Loucy (cell line): Measurements from ENCODE around the gene MYO1A.

Source experiments
- H2AFZ ChIP-seq: fragments of 200-600 bp; sonication (generic); 2 replicates; pipeline ENCODE4 v1.6.0; 2016; ENCODE audit warnings: antibody characterized with exemption, mild to moderate bottlenecking, low read length, moderate library complexity
- H3F3A ChIP-seq: fragments of 200-600 bp; 2 replicates; pipeline ENCODE4 v1.6.0; 2016; ENCODE audit warnings: antibody characterized with exemption, low read depth, mild to moderate bottlenecking
- H3K27me3 ChIP-seq: fragments of 200-600 bp; sonication (generic); 2 replicates; pipeline ENCODE4 v1.6.1; 2014; ENCODE audit warnings: low read length, mild to moderate bottlenecking; ENCODE audit not compliant: insufficient read depth, poor library complexity, severe bottlenecking
- H3K36me3 ChIP-seq: fragments of 200-600 bp; sonication (generic); 2 replicates; pipeline ENCODE4 v1.6.1; 2016; ENCODE audit warnings: low read length; ENCODE audit not compliant: insufficient read depth
- H3K4me1 ChIP-seq: fragments of 200-600 bp; sonication (generic); 2 replicates; pipeline ENCODE4 v1.5.1; 2014; ENCODE audit warnings: low read length, mild to moderate bottlenecking; ENCODE audit not compliant: insufficient read depth, poor library complexity, severe bottlenecking
- H3K4me2 ChIP-seq: fragments of 200-600 bp; sonication (generic); 2 replicates; pipeline ENCODE4 v1.6.0; 2014; ENCODE audit warnings: antibody characterized with exemption, low read length, low read depth, mild to moderate bottlenecking; ENCODE audit not compliant: poor library complexity, severe bottlenecking
- H3K4me3 ChIP-seq: fragments of 200-600 bp; sonication (generic); 2 replicates; pipeline ENCODE4 v1.5.1; 2014; ENCODE audit warnings: low read length, mild to moderate bottlenecking, mixed read lengths; ENCODE audit not compliant: poor library complexity, severe bottlenecking
- H3K79me2 ChIP-seq: fragments of 200-600 bp; sonication (generic); 2 replicates; pipeline ENCODE4 v1.6.1; 2014; ENCODE audit warnings: low read length; ENCODE audit not compliant: insufficient read depth
- H3K9ac ChIP-seq: fragments of 200-600 bp; sonication (generic); 2 replicates; pipeline ENCODE4 v1.6.0; 2014; ENCODE audit warnings: mild to moderate bottlenecking, low read depth, low read length, moderate library complexity; ENCODE audit not compliant: poor library complexity, severe bottlenecking
- H3K9me2 ChIP-seq: fragments of 200-600 bp; sonication (generic); replicated peaks from 2 replicates; pipeline ENCODE4 v1.6.1; 2016; ENCODE audit warnings: low read depth, low read length, mixed read lengths
- H3K9me3 ChIP-seq: fragments of 200-600 bp; sonication (generic); 2 replicates; pipeline ENCODE4 v1.6.1; 2014; ENCODE audit warnings: mild to moderate bottlenecking, antibody characterized with exemption, low read length, low read depth; ENCODE audit not compliant: insufficient read depth
- H4K20me1 ChIP-seq: fragments of 200-600 bp; sonication (generic); 2 replicates; pipeline ENCODE4 v1.6.0; 2014; ENCODE audit warnings: antibody characterized with exemption, low read length, mild to moderate bottlenecking; ENCODE audit not compliant: insufficient read depth, poor library complexity, severe bottlenecking
- CTCF ChIP-seq: fragments of 200-600 bp; sonication (generic); conservative IDR thresholded peaks from 2 replicates; pipeline ENCODE4 v1.5.1; 2014; ENCODE audit warnings: mild to moderate bottlenecking, antibody characterized with exemption, low read length
- EZH2phosphoT487 ChIP-seq: fragments of 200-600 bp; IDR thresholded peaks from 2 replicates; pipeline ENCODE4 v1.6.1; 2018; ENCODE audit warnings: antibody characterized with exemption, mild to moderate bottlenecking, moderate library complexity, borderline replicate concordance

The MYO1A gene

GRCh38 chr12:57088354-57089270 is 38.7 kb upstream of the MYO1A start, which contains the start of gene NAB2:
NAB2 (plus strand) TSS chr12:57089114; CDS start chr12:57089272, 158 bp downstream.
- Histone ChIP-seq H3K79me2 (peaks cover 24% of the 10 kb centered on the region), H3K9me2 (no peaks in the 10 kb centered on the region), H3K9me3 (no peaks in the 10 kb centered on the region), H2AFZ (peak within 1 kb of the TSS; percentile 81), H3K36me3 (no peaks in the 10 kb centered on the region; the same call in 1 of the 2 replicates), H3K4me2 (peak within 1 kb of the TSS; percentile 92), H3K4me3 (peak within 1 kb of the TSS; percentile 88), H4K20me1 (peaks cover 8% of the 10 kb centered on the region), H3K4me1 (peaks cover 20% of the 10 kb centered on the region), H3F3A (peaks cover 3% of the 10 kb centered on the region; the same call in 1 of the 2 replicates), H3K9ac (peak within 1 kb of the TSS; percentile 91), H3K27me3 (no peaks in the 10 kb centered on the region)
- TF ChIP-seq EZH2phosphoT487 (no peak), CTCF (no peak)

DNA sequence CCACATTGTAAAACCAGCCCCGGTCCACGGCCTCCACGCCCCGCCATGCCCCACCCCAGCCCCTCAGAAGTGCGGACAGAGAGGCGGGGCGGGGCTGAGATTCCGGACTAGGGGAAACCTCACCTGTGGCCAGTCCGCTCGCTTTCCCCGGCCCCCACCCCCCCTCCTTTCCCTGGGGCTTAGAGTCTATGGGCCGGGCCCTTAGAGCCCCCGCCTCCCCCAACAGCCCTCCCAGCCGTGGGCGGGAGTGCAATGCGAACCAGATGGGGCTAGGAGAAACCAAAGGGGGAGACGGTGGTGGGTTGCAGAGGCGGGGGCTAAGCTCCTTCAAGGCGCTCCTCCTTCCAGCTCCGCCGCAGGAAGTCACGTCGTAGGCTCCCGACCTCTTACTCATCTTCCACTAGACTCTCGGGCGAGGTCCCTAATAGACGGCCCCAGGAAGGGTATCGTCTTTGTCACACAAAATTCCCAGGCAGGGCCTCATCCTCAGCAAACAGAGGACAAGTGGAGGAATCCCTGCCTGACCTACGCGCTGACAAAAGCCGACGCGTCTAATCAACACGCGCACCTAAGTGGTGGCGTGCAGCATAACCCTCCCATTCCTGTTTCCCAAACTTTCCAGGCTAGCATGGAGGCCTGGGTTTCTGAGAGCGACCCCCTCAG is 37.9 kb upstream of the MYO1A start:
- Histone ChIP-seq H3K27me3 (no peaks in the 10 kb centered on the region), H3K9me2 (no peaks in the 10 kb centered on the region), H3F3A (peaks cover 3% of the 10 kb centered on the region; the same call in 1 of the 2 replicates), H3K9ac (peak overlapping the region; percentile 91), H2AFZ (peak overlapping the region; percentile 64), H3K4me1 (peaks cover 20% of the 10 kb centered on the region), H3K4me2 (peak overlapping the region; percentile 92), H4K20me1 (peaks cover 5% of the 10 kb centered on the region), H3K36me3 (no peaks in the 10 kb centered on the region; the same call in 1 of the 2 replicates), H3K9me3 (no peaks in the 10 kb centered on the region), H3K79me2 (peaks cover 24% of the 10 kb centered on the region), H3K4me3 (peak overlapping the region; percentile 78)
- no peak for TF ChIP-seq EZH2phosphoT487
- TF ChIP-seq CTCF: no peak

DNA sequence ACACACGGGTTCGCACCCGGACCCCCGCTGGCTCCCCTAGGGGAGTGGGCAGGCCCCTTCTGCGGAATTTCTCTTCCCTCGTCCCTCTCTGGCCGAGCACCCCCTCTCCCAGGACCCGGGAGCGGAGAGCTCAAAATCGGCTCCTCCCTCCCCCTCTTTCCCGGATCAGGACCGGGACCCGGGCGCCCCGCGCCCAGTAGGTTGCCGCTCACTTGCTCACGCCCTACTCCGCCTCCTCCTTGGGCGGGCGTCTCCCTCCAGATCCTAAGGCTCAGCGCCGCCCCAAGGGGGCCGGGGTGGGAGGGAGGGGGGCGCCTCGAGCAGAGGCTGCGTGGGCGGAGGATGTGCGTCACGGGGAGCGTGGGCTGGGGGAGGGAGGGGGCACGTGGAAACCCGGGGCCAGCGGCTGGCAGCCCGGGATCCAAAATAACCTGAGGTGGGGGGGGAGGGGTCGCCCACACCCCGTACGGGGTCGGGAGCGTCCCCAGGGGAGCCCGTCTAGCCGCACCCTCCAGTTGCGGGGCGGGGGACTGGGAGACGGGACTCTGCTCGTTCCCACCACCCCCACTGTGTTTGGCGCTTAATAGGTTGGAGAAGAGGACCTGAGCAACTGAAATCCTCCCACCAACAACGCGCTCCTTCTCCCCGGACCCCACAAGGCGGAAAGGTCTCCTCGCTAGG is 37.2 kb upstream of the MYO1A start:
- no peaks in the 10 kb centered on the region for H3K9me2 ChIP-seq
- peak overlapping the region; percentile 92 for H3K4me2 ChIP-seq
- H4K20me1 ChIP-seq: peaks cover 5% of the 10 kb centered on the region
- H3K27me3 ChIP-seq: no peaks in the 10 kb centered on the region
- no peaks in the 10 kb centered on the region for H3K36me3 ChIP-seq
- peak overlapping the region; percentile 78 for H3K4me3 ChIP-seq
- H3K9ac ChIP-seq: peak overlapping the region; percentile 91
- H3K79me2 ChIP-seq: peaks cover 21% of the 10 kb centered on the region
- peaks cover 3% of the 10 kb centered on the region; the same call in 1 of the 2 replicates for H3F3A ChIP-seq
- no peaks in the 10 kb centered on the region for H3K9me3 ChIP-seq
- peak overlapping the region; percentile 73 for H2AFZ ChIP-seq
- peaks cover 20% of the 10 kb centered on the region for H3K4me1 ChIP-seq
- TF ChIP-seq CTCF (no peak), EZH2phosphoT487 (no peak)
